Panc1 (cell line): ENCODE measurements around the gene COP1. TPM values are rescaled to one million over a fixed set of nuclear protein-coding genes. Genes with fewer than 3 reads are reported as not detected.

Experiments used
- ATAC-seq: fragments of 200-7000 bp; cut with Tn5 transposase; 2 replicates; pipeline ENCODE4 v1.9.1; 2020; ENCODE audit warnings: mild to moderate bottlenecking, moderate library complexity
- BruUV-seq: library from RNA; stranded (reverse); fragments of 400-500 nt; replicated peaks from 2 replicates; lab custom pipeline; 2021; lab: Mats Ljungman, UMichigan
- CTCF ChIA-PET: fragments of 300-600 bp; sonication (Branson Sonifier 250); formaldehyde crosslinking; loops from one replicate; lab custom pipeline; 2022; ENCODE audit warnings: antibody characterized with exemption; lab: Charles Lee
- POLR2A ChIA-PET: fragments of 300-600 bp; sonication (Branson Sonifier 250); formaldehyde crosslinking; loops from one replicate; lab custom pipeline; 2022; ENCODE audit warnings: antibody characterized with exemption; lab: Charles Lee
- DNase-seq: peaks from one replicate; pipeline ENCODE4 v3.0.0-alpha.2; 2010; ENCODE audit warnings: low read depth, low spot score
- H3K27ac ChIP-seq: 2 replicates; pipeline ENCODE4 v1.5.1; 2011; ENCODE audit warnings: mild to moderate bottlenecking, low read length, inconsistent platforms
- H3K27me3 ChIP-seq: fragments of 200-500 bp; sonication (Bioruptor generic); 2 replicates; pipeline ENCODE4 v1.6.0; 2014; ENCODE audit warnings: low read length, inconsistent platforms; ENCODE audit not compliant: control insufficient read depth, insufficient read depth
- H3K36me3 ChIP-seq: fragments of 200-500 bp; sonication (Bioruptor generic); 2 replicates; pipeline ENCODE4 v1.5.1; 2014; ENCODE audit warnings: inconsistent platforms, mild to moderate bottlenecking, low read length, moderate library complexity; ENCODE audit not compliant: control insufficient read depth, insufficient read depth
- H3K4me1 ChIP-seq: 2 replicates; pipeline ENCODE4 v1.5.1; 2011; ENCODE audit warnings: inconsistent platforms, mild to moderate bottlenecking, low read length, moderate library complexity; ENCODE audit not compliant: control insufficient read depth, insufficient read depth
- H3K4me3 ChIP-seq, 2 experiments: 2 replicates each; pipeline ENCODE4 v1.5.1; 2011 to 2012; ENCODE audit warnings: low read depth in 2 of 2, low read length in 2 of 2, mild to moderate bottlenecking in 2 of 2, inconsistent platforms in 1 of 2, moderate library complexity in 1 of 2
- H3K9me3 ChIP-seq: fragments of 200-500 bp; sonication (Bioruptor generic); 2 replicates; pipeline ENCODE4 v1.5.1; 2014; ENCODE audit warnings: low read depth, mild to moderate bottlenecking, inconsistent platforms, low read length, moderate library complexity; ENCODE audit not compliant: control insufficient read depth, insufficient read depth
- CTCF ChIP-seq: fragments of 450-650 bp; IDR thresholded peaks from 2 replicates; pipeline ENCODE4 v1.5.1; 2017; ENCODE audit warnings: mild to moderate bottlenecking
- POLR2AphosphoS5 ChIP-seq: IDR thresholded peaks from 2 replicates; pipeline ENCODE4 v1.6.1; 2012; ENCODE audit warnings: mild to moderate bottlenecking, low read depth, low read length, moderate library complexity
- SIN3A ChIP-seq: IDR thresholded peaks from 2 replicates; pipeline ENCODE4 v1.6.1; 2012; ENCODE audit warnings: low read depth, mild to moderate bottlenecking, low read length, moderate library complexity, borderline replicate concordance; ENCODE audit not compliant: insufficient read depth
- TCF7L2 ChIP-seq: IDR thresholded peaks from 2 replicates; pipeline ENCODE4 v1.6.1; 2011; ENCODE audit warnings: mild to moderate bottlenecking, low read depth, low read length, inconsistent platforms
- in situ Hi-C: cut with HindIII; loops from 2 replicates; pipeline ENCODE4 v1.10.0; 2016; ENCODE audit warnings: low sequenced_read_pairs, low pct_unique_long_range_greater_than_20kb
- intact Hi-C: fragments of 100-400 bp; cut with micrococcal nuclease; formaldehyde crosslinking; loops from one replicate; pipeline ENCODE4 v1.10.0; 2022; ENCODE audit not compliant: unreplicated experiment
- total RNA-seq: library from RNA; stranded (reverse); gene quantifications from one replicate; pipeline ENCODE4 v1.2.1, GENCODE V29; 2021; ENCODE audit not compliant: unreplicated experiment
- TF ChIP-seq, protein P1 (sequence below), 2 experiments: IDR thresholded peaks; 2 replicates each; pipeline ENCODE4 v1.6.1; 2011 to 2012; ENCODE audit warnings: low read depth in 2 of 2, control low read depth in 1 of 2, low read length in 1 of 2, mild to moderate bottlenecking in 1 of 2, moderate library complexity in 1 of 2; ENCODE audit not compliant: insufficient read depth in 1 of 2

COP1 gene
- total RNA-seq, 1 experiment from 2014 or later = 36.5 TPM

DNA sequence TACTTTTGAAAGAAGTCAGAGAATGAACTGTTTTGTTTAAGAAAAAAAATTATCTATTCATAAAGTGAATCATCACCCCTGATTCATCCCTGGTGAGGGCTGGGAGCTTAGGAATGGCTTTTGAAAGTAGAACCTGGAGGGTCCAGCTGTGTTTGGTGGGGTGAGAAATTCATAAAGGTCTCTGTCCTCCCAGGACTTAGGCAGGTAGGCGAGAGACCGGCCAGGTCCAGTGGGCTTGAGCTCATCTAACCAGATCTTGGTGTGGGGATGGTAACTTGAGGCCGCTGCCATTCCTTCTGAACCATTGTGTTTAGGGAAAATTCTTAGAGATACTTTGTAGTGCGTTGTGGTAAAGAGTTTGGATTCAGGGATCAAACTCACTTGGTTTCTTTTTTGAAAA lies 306.9 kb downstream of the COP1 start:
- no peak overlapping the region for H3K27ac ChIP-seq
- ATAC-seq (no peak), DNase-seq (no peak)
- H3K9me3 ChIP-seq = no peaks in the 10 kb centered on the region
- CTCF ChIA-PET = no interaction called here
- POLR2A ChIA-PET = no interaction called here
- no peaks in the 10 kb centered on the region for H3K27me3 ChIP-seq
- no peaks in the 10 kb centered on the region for H3K36me3 ChIP-seq
- no peaks in the 10 kb centered on the region for H3K4me1 ChIP-seq
- TF ChIP-seq TCF7L2 = no peak
- TF ChIP-seq, protein P1, sequence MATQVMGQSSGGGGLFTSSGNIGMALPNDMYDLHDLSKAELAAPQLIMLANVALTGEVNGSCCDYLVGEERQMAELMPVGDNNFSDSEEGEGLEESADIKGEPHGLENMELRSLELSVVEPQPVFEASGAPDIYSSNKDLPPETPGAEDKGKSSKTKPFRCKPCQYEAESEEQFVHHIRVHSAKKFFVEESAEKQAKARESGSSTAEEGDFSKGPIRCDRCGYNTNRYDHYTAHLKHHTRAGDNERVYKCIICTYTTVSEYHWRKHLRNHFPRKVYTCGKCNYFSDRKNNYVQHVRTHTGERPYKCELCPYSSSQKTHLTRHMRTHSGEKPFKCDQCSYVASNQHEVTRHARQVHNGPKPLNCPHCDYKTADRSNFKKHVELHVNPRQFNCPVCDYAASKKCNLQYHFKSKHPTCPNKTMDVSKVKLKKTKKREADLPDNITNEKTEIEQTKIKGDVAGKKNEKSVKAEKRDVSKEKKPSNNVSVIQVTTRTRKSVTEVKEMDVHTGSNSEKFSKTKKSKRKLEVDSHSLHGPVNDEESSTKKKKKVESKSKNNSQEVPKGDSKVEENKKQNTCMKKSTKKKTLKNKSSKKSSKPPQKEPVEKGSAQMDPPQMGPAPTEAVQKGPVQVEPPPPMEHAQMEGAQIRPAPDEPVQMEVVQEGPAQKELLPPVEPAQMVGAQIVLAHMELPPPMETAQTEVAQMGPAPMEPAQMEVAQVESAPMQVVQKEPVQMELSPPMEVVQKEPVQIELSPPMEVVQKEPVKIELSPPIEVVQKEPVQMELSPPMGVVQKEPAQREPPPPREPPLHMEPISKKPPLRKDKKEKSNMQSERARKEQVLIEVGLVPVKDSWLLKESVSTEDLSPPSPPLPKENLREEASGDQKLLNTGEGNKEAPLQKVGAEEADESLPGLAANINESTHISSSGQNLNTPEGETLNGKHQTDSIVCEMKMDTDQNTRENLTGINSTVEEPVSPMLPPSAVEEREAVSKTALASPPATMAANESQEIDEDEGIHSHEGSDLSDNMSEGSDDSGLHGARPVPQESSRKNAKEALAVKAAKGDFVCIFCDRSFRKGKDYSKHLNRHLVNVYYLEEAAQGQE (IDR thresholded peaks at IDR 0.05; ENCODE audit: insufficient read depth in 1 of 2, low read depth in 2 of 2, low read length in 1 of 2) = no peak
- no peak for TF ChIP-seq SIN3A
- no peak for TF ChIP-seq POLR2AphosphoS5
- no peak for TF ChIP-seq CTCF
- no TSS peak for BruUV-seq
- intact Hi-C loops = no loop called here
- no peak overlapping the region for H3K4me3 ChIP-seq
- in situ Hi-C loops = no loop called here

- H3K4me3 ChIP-seq = no peak overlapping the region
- ATAC-seq (no peak), DNase-seq (no peak)
- in situ Hi-C loops = no loop called here
- CTCF ChIA-PET = no interaction called here
- TF ChIP-seq, protein P1 (IDR thresholded peaks at IDR 0.05; ENCODE audit: insufficient read depth in 1 of 2, low read depth in 2 of 2, low read length in 1 of 2) = no peak
- TF ChIP-seq TCF7L2 (no peak), CTCF (no peak), SIN3A (no peak), POLR2AphosphoS5 (no peak)
- POLR2A ChIA-PET = no interaction called here
- H3K4me1 ChIP-seq = no peaks in the 10 kb centered on the region
- H3K27ac ChIP-seq = no peak overlapping the region
- intact Hi-C loops = no loop called here
- no peaks in the 10 kb centered on the region for H3K9me3 ChIP-seq
- no peaks in the 10 kb centered on the region for H3K36me3 ChIP-seq
- BruUV-seq = no TSS peak
- no peaks in the 10 kb centered on the region for H3K27me3 ChIP-seq
Measured at GRCh38 chr1:175895966-175896365, 311.1 kb downstream of the COP1 start.
